Fibroblast of lung (primary cell): ENCODE data around the gene ALKBH8. TPM values are rescaled to one million over a fixed set of nuclear protein-coding genes. Genes with fewer than 3 reads are reported as not detected.

Experiments used
- DNase-seq, 2 donors: peaks; one replicate each; pipeline versions ENCODE4 v3.0.0 to v3.0.0-alpha.2; 2010; ENCODE audit warnings: low read depth in 2 of 2
- H2AFZ ChIP-seq: 2 replicates; pipeline ENCODE4 v1.5.1; 2012; ENCODE audit warnings: low read length, control low read depth, inconsistent platforms
- H3K27ac ChIP-seq: 2 replicates; pipeline ENCODE4 v1.5.1; 2011; ENCODE audit warnings: low read length, control low read depth; ENCODE audit not compliant: insufficient read depth
- H3K27me3 ChIP-seq: 2 replicates; pipeline ENCODE4 v1.5.1; 2011; ENCODE audit warnings: mild to moderate bottlenecking, low read length; ENCODE audit not compliant: control insufficient read depth, insufficient read depth
- H3K36me3 ChIP-seq: 2 replicates; pipeline ENCODE4 v1.5.1; 2011; ENCODE audit warnings: low read length; ENCODE audit not compliant: control insufficient read depth, insufficient read depth
- H3K4me1 ChIP-seq: 2 replicates; pipeline ENCODE4 v1.5.1; 2011; ENCODE audit warnings: low read length; ENCODE audit not compliant: control insufficient read depth, insufficient read depth; ENCODE audit errors: extremely low read depth
- H3K4me2 ChIP-seq: 2 replicates; pipeline ENCODE4 v1.5.1; 2011; ENCODE audit warnings: low read length, control low read depth; ENCODE audit not compliant: insufficient read depth; ENCODE audit errors: extremely low read depth
- H3K4me3 ChIP-seq, 4 experiments: fragments of 200-600 bp in 1 of 4; sonication (generic) in 1 of 4; replicated peaks in 1 of 4; 2 replicates each; pipeline ENCODE4 v1.5.1; 2011 to 2016; ENCODE audit warnings: low read length in 4 of 4, low read depth in 3 of 4, mild to moderate bottlenecking in 3 of 4, control low read depth in 2 of 4, inconsistent platforms in 1 of 4, mixed read lengths in 1 of 4; ENCODE audit not compliant: insufficient read depth in 1 of 4; ENCODE audit errors: control extremely low read depth in 1 of 4
- H3K79me2 ChIP-seq: 2 replicates; pipeline ENCODE4 v1.5.1; 2012; ENCODE audit warnings: mild to moderate bottlenecking, low read length, inconsistent platforms; ENCODE audit not compliant: control insufficient read depth, insufficient read depth
- H3K9ac ChIP-seq: 2 replicates; pipeline ENCODE4 v1.5.1; 2011; ENCODE audit warnings: mild to moderate bottlenecking, low read length, control low read depth; ENCODE audit not compliant: insufficient read depth
- H3K9me3 ChIP-seq: 2 replicates; pipeline ENCODE4 v1.5.1; 2012; ENCODE audit warnings: low read depth, low read length; ENCODE audit not compliant: control insufficient read depth, insufficient read depth
- H4K20me1 ChIP-seq: 2 replicates; pipeline ENCODE4 v1.5.1; 2011; ENCODE audit warnings: low read length; ENCODE audit not compliant: control insufficient read depth, insufficient read depth; ENCODE audit errors: extremely low read depth
- CTCF ChIP-seq, 2 donors: IDR thresholded peaks in 1 of 2; conservative IDR thresholded peaks in 1 of 2; 1 replicate in 1 of 2; 2 replicates in 1 of 2; pipeline ENCODE4 v1.5.1; 2011 to 2012; ENCODE audit warnings: low read length in 2 of 2, control low read depth in 1 of 2, inconsistent platforms in 1 of 2, low read depth in 1 of 2, mild to moderate bottlenecking in 1 of 2
- EZH2 ChIP-seq: IDR thresholded peaks from 2 replicates; pipeline ENCODE4 v1.5.1; 2012; ENCODE audit warnings: low read length, control low read depth, mild to moderate bottlenecking; ENCODE audit errors: missing control alignments
- polyA plus RNA-seq, 2 donors: library from polyadenylated mRNA; depleted of rRNA in 1 of 2; stranded (reverse) in 1 of 2; unstranded in 1 of 2; fragments of >200 nt; gene quantifications; 2 replicates each; pipeline ENCODE4 v1.2.1, GENCODE V29; 2011 to 2012; ENCODE audit warnings: missing spikeins in 1 of 2
- total RNA-seq: library from RNA; depleted of rRNA; stranded (reverse); fragments of >200 nt; gene quantifications from 2 replicates; pipeline ENCODE4 v1.2.1, GENCODE V29; 2014

ALKBH8 gene
- total and polyA plus RNA-seq, 2 donors (not counting 1 experiment from before 2014, with no cell fraction given): 8.6 to 11.7 TPM

- Histone ChIP-seq H3K4me2 (no peak overlapping the region), H3K9me3 (no peaks in the 10 kb centered on the region), H3K27me3 (no peaks in the 10 kb centered on the region), H3K4me1 (no peaks in the 10 kb centered on the region), H2AFZ (no peak overlapping the region), H3K27ac (no peak overlapping the region), H3K79me2 (no peaks in the 10 kb centered on the region), H3K36me3 (no peaks in the 10 kb centered on the region), H4K20me1 (no peaks in the 10 kb centered on the region), H3K9ac (no peak overlapping the region), H3K4me3 (no peak overlapping the region)
- TF ChIP-seq CTCF (conservative IDR thresholded peaks at IDR 0.05 in 1 of 2, IDR thresholded peaks at IDR 0.05 in 1 of 2; ENCODE audit: low read depth in 1 of 2, low read length in 2 of 2) (no peak), EZH2 (no peak)
- no peak for DNase-seq
Measured at GRCh38 chr11:107526197-107526596, 39.3 kb downstream of the ALKBH8 start.

GRCh38 chr11:107508858-107509244 lies 56.7 kb downstream of the ALKBH8 start:
- no peak for TF ChIP-seq EZH2
- TF ChIP-seq CTCF (conservative IDR thresholded peaks at IDR 0.05 in 1 of 2, IDR thresholded peaks at IDR 0.05 in 1 of 2; ENCODE audit: low read depth in 1 of 2, low read length in 2 of 2): no peak
- H4K20me1 ChIP-seq: no peaks in the 10 kb centered on the region
- no peak overlapping the region for H3K27ac ChIP-seq
- no peaks in the 10 kb centered on the region for H3K79me2 ChIP-seq
- no peak overlapping the region for H2AFZ ChIP-seq
- H3K9ac ChIP-seq: no peak overlapping the region
- no peaks in the 10 kb centered on the region for H3K4me1 ChIP-seq
- no peak overlapping the region for H3K4me3 ChIP-seq
- H3K27me3 ChIP-seq: no peaks in the 10 kb centered on the region
- H3K36me3 ChIP-seq: no peaks in the 10 kb centered on the region
- DNase-seq: no peak
- H3K9me3 ChIP-seq: no peaks in the 10 kb centered on the region
- no peak overlapping the region for H3K4me2 ChIP-seq

DNA sequence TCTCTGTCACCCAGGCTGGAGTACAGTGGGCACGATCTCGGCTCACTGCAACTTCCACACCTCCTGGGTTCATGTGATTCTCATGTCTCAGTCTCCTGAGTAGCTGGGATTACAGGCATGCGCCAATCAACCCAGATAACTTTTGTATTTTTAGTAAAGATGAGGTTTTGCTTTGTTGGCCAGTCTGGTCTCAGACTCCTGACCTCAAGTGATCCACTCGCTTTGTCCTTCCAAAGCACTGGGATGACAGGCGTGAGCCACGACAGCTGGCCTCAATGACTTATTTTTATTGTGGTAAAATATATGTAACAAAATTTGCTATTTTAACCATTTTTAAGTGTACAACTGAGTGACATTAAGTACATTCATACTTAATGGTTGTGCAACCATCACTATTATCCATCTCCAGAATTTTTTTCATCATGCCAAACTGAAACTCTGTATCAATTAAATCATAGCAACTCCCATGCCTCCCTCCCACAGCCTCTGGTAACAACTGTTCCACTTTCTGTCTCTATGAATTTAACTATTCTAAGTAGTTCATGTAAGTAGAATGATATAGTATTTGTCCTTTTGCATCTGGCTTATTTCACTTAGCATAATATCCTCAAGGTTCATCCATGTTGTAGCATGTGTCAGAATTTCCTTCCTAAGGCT lies 57.2 kb downstream of the ALKBH8 start:
- H3K27me3 ChIP-seq: no peaks in the 10 kb centered on the region
- H4K20me1 ChIP-seq: no peaks in the 10 kb centered on the region
- H3K9ac ChIP-seq: no peak overlapping the region
- TF ChIP-seq CTCF (conservative IDR thresholded peaks at IDR 0.05 in 1 of 2, IDR thresholded peaks at IDR 0.05 in 1 of 2; ENCODE audit: low read depth in 1 of 2, low read length in 2 of 2) (no peak), EZH2 (no peak)
- no peak overlapping the region for H2AFZ ChIP-seq
- no peaks in the 10 kb centered on the region for H3K79me2 ChIP-seq
- H3K9me3 ChIP-seq: no peaks in the 10 kb centered on the region
- no peak overlapping the region for H3K4me2 ChIP-seq
- no peak for DNase-seq
- H3K4me3 ChIP-seq: no peak overlapping the region
- no peak overlapping the region for H3K27ac ChIP-seq
- H3K4me1 ChIP-seq: no peaks in the 10 kb centered on the region
- H3K36me3 ChIP-seq: no peaks in the 10 kb centered on the region
